RWPE1 (cell line): ENCODE results near the gene PABPC1L2B.
"Not testable (repeated sequence)": the region's sequence is repeated elsewhere in the genome, so short reads cannot be mapped to it uniquely, and the experiment has no call there.

Experiments
- CTCF ChIA-PET: fragments of 350-600 bp; sonication (Branson Sonifier 250); formaldehyde crosslinking; extraction: SDS; loops from one replicate; lab custom pipeline; 2021; lab: Yijun Ruan, JAX
- POLR2A ChIA-PET: fragments of 400-600 bp; formaldehyde crosslinking; extraction: SDS; loops from one replicate; lab custom pipeline; 2020; ENCODE audit warnings: antibody characterized with exemption; ENCODE audit not compliant: low non-redundant PET; lab: Yijun Ruan, JAX
- DNase-seq: peaks from one replicate; pipeline ENCODE4 v3.0.0; 2012; ENCODE audit warnings: low spot score
- H3K27ac ChIP-seq: fragments of 450-650 bp; 2 replicates; pipeline ENCODE4 v1.5.1; 2017
- TF ChIP-seq, protein P1 (sequence below): fragments of 450-650 bp; conservative IDR thresholded peaks from 2 replicates; pipeline ENCODE4 v1.5.1; 2017; ENCODE audit warnings: low read depth, mild to moderate bottlenecking

The PABPC1L2B gene

GRCh38 chrX:73002733-73003132, at the start of gene PABPC1L2B:
TSS of gene PABPC1L2B (plus strand) at chrX:73002939. CDS start at chrX:73003643, 704 bp downstream.
- CTCF ChIA-PET, POLR2A ChIA-PET, H3K27ac ChIP-seq, DNase-seq: not testable (repeated sequence)

DNA sequence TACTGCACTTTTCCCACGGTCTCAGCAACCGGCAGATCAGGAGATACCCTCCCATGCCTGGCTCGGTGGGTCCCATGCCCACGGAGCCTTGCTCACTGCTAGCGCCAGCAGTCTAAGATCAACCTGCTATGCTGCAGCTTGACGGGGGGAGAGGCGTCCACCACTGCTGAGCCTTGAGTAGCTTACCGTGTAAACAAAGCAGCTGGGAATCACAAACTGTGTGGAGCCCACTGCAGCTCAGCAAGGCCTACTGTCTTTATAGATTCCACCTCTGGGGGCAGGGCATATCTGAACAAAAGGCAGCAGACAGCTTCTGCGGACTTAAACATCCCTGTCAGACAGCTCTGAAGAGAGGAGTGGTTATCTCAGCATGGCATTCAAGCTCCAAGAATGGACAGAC, 42.8 kb upstream of the PABPC1L2B start:
- DNase-seq, POLR2A ChIA-PET, CTCF ChIA-PET, H3K27ac ChIP-seq: not testable (repeated sequence)

DNA sequence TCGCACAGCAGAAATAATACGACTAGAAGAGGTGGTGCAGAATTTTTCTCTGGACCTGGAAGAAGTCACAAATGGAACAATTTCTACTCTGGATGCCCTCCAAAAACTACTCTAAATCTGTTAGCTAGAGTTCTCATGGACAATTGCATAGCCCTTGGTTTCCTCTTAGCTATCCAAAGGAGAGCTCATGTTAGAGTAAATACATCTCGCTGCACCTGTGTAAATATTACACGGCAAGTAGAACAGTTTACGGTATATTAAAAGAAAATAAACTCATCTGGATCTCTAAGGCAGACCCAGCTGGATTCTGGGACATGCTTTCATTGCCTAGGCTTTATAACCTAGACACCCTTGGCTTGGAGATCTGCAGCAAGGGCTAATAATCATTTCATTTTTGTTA, 30.9 kb upstream of the PABPC1L2B start:
- H3K27ac ChIP-seq, DNase-seq, CTCF ChIA-PET, POLR2A ChIA-PET: not testable (repeated sequence)

GRCh38 chrX:72974885-72975284, 27.9 kb upstream of the PABPC1L2B start:
- POLR2A ChIA-PET, DNase-seq, H3K27ac ChIP-seq, CTCF ChIA-PET: not testable (repeated sequence)

- POLR2A ChIA-PET, DNase-seq, CTCF ChIA-PET, H3K27ac ChIP-seq: not testable (repeated sequence)
Measured at GRCh38 chrX:72980894-72981469, 21.8 kb upstream of the PABPC1L2B start.

DNA sequence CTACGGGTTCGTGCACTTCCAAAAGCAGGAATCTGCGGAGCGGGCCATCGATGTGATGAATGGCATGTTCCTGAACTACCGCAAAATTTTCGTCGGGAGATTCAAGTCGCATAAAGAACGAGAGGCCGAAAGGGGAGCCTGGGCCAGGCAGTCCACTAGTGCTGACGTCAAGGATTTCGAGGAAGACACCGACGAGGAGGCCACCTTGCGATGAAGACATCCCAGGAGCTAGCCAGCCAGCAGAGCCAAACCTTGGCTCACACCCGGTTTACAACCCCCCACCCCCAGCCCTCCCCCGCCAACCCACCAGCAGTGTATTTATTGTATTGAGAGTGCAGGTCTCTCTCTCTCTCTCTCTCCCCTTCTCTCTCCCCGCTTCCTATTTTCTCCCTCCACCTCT, 1.3 kb downstream of the PABPC1L2B start:
- DNase-seq, H3K27ac ChIP-seq, POLR2A ChIA-PET, CTCF ChIA-PET: not testable (repeated sequence)

DNA sequence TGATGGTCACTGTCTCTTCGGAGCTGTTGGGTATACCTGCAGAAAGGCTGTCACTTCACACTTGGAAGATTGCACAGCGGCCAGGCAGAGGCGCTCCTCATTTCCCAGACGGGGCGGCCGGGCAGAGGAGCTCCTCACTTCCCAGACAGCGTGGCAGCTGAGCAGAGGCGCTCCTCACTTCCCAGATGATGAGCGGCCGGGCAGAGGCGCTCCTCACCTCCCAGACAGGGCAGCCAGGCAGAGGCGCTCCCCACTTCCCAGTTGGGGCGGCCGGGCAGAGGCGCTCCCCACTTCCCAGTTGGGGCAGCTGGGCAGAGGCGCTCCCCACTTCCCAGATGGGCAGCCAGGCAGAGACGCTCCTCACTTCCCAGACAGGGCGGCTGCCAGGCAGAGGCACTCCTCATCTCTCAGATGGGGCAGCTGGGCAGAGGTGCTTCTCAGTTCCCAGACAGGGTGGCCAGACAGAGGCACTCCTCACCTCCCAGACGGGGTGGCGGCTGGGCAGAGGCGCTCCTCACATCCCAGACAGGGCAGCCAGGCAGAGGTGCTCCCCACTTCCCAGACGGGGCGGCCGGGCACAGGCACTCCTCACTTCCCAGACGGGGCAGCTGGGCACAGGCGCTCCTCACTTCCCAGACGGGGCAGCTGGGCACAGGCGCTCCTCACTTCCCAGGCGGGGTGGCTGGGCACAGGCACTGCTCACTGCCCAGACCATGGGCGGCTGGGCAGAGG, 18.8 kb downstream of the PABPC1L2B start:
- ChIA-PET CTCF (no interaction called here), POLR2A (no interaction called here)
- no peak for DNase-seq
- TF ChIP-seq, protein P1, sequence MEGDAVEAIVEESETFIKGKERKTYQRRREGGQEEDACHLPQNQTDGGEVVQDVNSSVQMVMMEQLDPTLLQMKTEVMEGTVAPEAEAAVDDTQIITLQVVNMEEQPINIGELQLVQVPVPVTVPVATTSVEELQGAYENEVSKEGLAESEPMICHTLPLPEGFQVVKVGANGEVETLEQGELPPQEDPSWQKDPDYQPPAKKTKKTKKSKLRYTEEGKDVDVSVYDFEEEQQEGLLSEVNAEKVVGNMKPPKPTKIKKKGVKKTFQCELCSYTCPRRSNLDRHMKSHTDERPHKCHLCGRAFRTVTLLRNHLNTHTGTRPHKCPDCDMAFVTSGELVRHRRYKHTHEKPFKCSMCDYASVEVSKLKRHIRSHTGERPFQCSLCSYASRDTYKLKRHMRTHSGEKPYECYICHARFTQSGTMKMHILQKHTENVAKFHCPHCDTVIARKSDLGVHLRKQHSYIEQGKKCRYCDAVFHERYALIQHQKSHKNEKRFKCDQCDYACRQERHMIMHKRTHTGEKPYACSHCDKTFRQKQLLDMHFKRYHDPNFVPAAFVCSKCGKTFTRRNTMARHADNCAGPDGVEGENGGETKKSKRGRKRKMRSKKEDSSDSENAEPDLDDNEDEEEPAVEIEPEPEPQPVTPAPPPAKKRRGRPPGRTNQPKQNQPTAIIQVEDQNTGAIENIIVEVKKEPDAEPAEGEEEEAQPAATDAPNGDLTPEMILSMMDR = no peak
- no peak overlapping the region for H3K27ac ChIP-seq

DNA sequence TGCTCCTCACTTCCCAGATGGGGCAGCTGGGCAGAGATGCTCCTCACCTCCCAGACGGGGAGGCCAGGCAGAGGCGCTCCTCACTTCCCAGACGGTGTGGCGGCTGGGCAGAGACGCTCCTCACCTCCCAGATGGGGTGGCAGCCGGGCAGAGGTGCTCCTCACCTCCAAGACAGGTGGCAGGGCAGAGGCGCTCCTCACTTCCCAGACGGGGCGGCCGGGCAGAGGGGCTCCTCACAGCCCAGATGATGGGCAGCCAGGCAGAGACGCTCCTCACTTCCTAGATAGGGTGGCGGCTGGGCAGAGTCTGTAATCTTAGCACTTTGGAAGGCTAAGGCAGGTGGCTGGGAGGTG, 19.3 kb downstream of the PABPC1L2B start:
- CTCF ChIA-PET, DNase-seq, H3K27ac ChIP-seq, POLR2A ChIA-PET: not testable (repeated sequence)

DNA sequence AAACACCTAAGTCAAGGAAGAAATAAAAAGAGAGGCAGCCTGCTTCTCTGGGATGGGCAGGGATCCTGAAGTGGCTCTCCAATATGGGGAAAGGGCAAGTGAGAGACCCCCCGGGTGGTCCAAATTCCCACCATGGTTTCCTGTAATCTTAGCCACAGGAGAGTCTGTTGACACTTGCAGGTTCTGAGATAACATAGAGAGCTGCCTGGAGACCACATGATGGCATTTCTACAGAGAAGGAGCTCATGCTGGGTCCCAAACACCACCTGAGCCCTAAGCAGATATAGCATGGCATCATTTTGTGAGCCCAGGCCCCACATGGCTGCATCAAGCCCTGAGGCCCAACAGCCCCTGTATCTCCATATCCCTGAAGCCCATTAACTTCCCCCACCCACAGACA, 26.1 kb downstream of the PABPC1L2B start:
- POLR2A ChIA-PET = no interaction called here
- no peak for DNase-seq
- CTCF ChIA-PET = no interaction called here
- TF ChIP-seq, protein P1 = no peak
- no peak overlapping the region for H3K27ac ChIP-seq
